ENCODE measurements around the gene ITGB2. TPM values are rescaled to one million over a fixed set of nuclear protein-coding genes. Genes with fewer than 3 reads are reported as not detected.

ITGB2 gene
- total and polyA plus RNA-seq, 12 donors = 6.3 to 249 (median 98.9) TPM

DNA sequence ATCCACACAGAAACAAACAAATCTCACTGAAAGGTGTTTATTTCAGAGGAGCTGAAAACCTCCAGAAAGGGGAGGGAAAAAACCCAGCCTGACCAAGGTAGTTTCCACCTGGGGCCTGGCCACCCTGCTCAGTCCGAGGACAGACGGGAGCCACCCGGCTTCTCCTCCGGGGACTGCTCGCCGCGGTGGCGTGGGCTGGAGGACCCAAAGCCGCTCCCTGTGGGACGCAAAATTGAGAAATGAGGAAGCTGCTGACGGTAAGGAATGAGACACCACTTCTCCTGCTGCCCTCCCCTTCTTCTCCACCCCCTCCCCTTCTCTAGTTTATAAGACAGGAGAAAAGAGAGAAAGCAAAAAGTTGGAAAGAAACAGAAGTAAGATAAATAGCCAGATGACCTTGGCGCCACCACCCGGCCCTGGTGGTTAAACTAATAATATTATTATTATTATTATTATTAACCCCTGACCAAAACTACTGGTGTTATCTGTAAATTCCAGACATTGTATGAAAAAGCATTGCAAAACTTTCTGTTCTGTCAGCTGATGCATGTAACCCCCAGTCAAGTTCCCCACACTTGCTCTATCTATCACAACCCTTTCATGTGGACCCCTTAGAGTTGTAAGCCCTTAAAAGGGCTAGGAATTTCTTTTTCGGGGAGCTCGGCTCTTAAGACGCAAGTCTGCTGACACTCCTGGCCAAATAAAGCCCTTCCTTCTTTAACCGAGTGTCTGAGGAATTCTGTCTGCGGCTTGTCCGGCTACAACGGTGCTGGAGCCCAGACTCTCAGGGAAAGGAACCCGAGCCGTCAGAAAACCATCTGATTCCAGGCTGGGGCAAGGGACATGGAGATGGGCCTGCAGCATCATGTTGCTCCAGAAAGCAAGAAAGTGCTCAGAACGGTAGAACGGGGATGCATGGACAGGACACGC lies 12.5 kb downstream of the ITGB2 start:
- Histone ChIP-seq H3K27me3 (no peaks in the 10 kb centered on the region), H3K4me3 (peak overlapping the region in 1 of 4 donors; percentile 13), H3K36me3 (replicated peaks in 1 of 2) (no peaks in the 10 kb centered on the region), H3K9me3 (replicated peaks in 1 of 3) (no peaks in the 10 kb centered on the region), H3K4me1 (replicated peaks in 1 of 2) (peaks cover 7 to 19% of the 10 kb centered on the region in 2 donors), H3K27ac (peak overlapping the region in 1 of 5 donors; percentile 41)
- TF ChIP-seq CTCF (IDR thresholded peaks at IDR 0.05) (no peak), POLR2A (IDR thresholded peaks at IDR 0.05) (no peak)
- WGBS, 4 donors = 40 to 53% (median 52%) methylated on average over 18 to 25 of the region's 25 CpGs
- intact Hi-C loops (cut with DNase I) = no loop called here
- peak in 5 of 7 donors; percentile 35 to 69 (median 58) for DNase-seq

- H3K4me3 ChIP-seq = no peak overlapping the region
- no peaks in the 10 kb centered on the region for H3K36me3 ChIP-seq (replicated peaks in 1 of 2)
- TF ChIP-seq POLR2A (IDR thresholded peaks at IDR 0.05) = no peak
- TF ChIP-seq CTCF (IDR thresholded peaks at IDR 0.05) = no peak
- 53 to 70% (median 67%) methylated on average over 10 to 16 of the region's 16 CpGs for WGBS, 4 donors
- DNase-seq = no peak
- intact Hi-C loops (cut with DNase I) = no loop called here
- H3K27ac ChIP-seq = peak overlapping the region in 1 of 5 donors; percentile 41
- H3K27me3 ChIP-seq = no peaks in the 10 kb centered on the region
- H3K9me3 ChIP-seq (replicated peaks in 1 of 3) = no peaks in the 10 kb centered on the region
- peaks cover 7 to 19% of the 10 kb centered on the region in 2 donors for H3K4me1 ChIP-seq (replicated peaks in 1 of 2)
Measured at GRCh38 chr21:44907225-44907965, 13.3 kb downstream of the ITGB2 start.

DNA sequence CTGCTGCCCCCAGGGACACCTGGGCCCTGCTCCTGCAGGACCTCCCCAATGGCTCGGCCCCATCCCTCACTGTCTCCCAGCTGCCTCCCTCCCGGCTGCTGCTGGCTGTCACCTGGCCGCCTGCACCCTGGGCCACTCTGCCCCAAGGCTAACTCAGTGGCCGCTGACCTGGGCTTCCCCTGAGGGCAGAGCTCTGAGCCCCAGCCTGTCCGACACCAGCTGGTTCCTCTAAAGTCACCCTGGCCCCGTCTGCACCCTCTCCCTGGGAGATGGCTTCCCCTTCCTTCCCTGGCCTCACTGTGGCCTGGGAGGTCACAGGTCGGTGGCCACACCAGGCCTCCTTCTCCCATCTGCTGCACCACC lies 15.0 kb downstream of the ITGB2 start:
- peaks cover 0 to 8% of the 10 kb centered on the region in 2 donors for H3K36me3 ChIP-seq (replicated peaks in 1 of 2)
- WGBS, 4 donors = 63 to 82% (median 72%) methylated on average over 3 to 7 of the region's 7 CpGs
- intact Hi-C loops (cut with DNase I) = no loop called here
- H3K9me3 ChIP-seq (replicated peaks in 1 of 3) = no peaks in the 10 kb centered on the region
- no peak for TF ChIP-seq POLR2A (IDR thresholded peaks at IDR 0.05)
- no peak for TF ChIP-seq CTCF (IDR thresholded peaks at IDR 0.05)
- H3K4me1 ChIP-seq (replicated peaks in 1 of 2) = peaks cover 0 to 4% of the 10 kb centered on the region in 2 donors
- no peaks in the 10 kb centered on the region for H3K27me3 ChIP-seq
- no peak overlapping the region for H3K4me3 ChIP-seq
- peak in 1 of 7 donors; percentile 24 for DNase-seq
- H3K27ac ChIP-seq = no peak overlapping the region

- DNase-seq = no peak
- Histone ChIP-seq H3K4me3 (no peak overlapping the region), H3K4me1 (replicated peaks in 1 of 2) (no peaks in the 10 kb centered on the region), H3K36me3 (replicated peaks in 1 of 2) (peaks cover 0 to 8% of the 10 kb centered on the region in 2 donors), H3K27me3 (no peaks in the 10 kb centered on the region), H3K9me3 (replicated peaks in 1 of 3) (no peaks in the 10 kb centered on the region), H3K27ac (no peak overlapping the region)
- TF ChIP-seq CTCF (IDR thresholded peaks at IDR 0.05) (no peak), POLR2A (IDR thresholded peaks at IDR 0.05) (no peak)
- intact Hi-C loops (cut with DNase I) = no loop called here
- 66 to 89% (median 81%) methylated on average over 9 to 22 of the region's 22 CpGs for WGBS, 4 donors
Measured at GRCh38 chr21:44905016-44905727, 15.5 kb downstream of the ITGB2 start.
